HepG2 (cell line): ENCODE measurements around the gene PAQR6. TPM values are rescaled to one million over a fixed set of nuclear protein-coding genes. Genes with fewer than 3 reads are reported as not detected.
A peak's percentile ranks its signal among the peaks of the same experiment; 100 is the strongest.

Source experiments
- ATF2 ChIP-seq: sonication (generic); formaldehyde crosslinking; IDR thresholded peaks from 2 replicates; pipeline ENCODE4 v1.4.0; 2020; ENCODE audit warnings: missing genetic modification reagents
- HNRNPK ChIP-seq: fragments of 200-400 bp; formaldehyde crosslinking; IDR thresholded peaks from 2 replicates; pipeline ENCODE4 v1.6.1; 2018; ENCODE audit warnings: low read length, low read depth, moderate library complexity, mild to moderate bottlenecking; ENCODE audit not compliant: poor library complexity, severe bottlenecking
- KMT2A ChIP-seq: sonication (generic); formaldehyde crosslinking; IDR thresholded peaks from 2 replicates; pipeline ENCODE4 v1.4.0; 2020; ENCODE audit warnings: missing genetic modification reagents
- LRRFIP1 ChIP-seq: sonication (generic); formaldehyde crosslinking; conservative IDR thresholded peaks from 2 replicates; pipeline ENCODE4 v1.4.0; 2020; ENCODE audit warnings: missing genetic modification reagents
- MTA1 ChIP-seq: sonication (generic); formaldehyde crosslinking; IDR thresholded peaks from 2 replicates; pipeline ENCODE4 v1.4.0; 2020; ENCODE audit warnings: missing genetic modification reagents, mild to moderate bottlenecking, borderline replicate concordance
- NPAS2 ChIP-seq: sonication (generic); formaldehyde crosslinking; IDR thresholded peaks from 2 replicates; pipeline ENCODE4 v1.8.0; 2022; ENCODE audit warnings: mild to moderate bottlenecking, missing genetic modification reagents, borderline replicate concordance
- NR2F6 ChIP-seq, 2 experiments: IDR thresholded peaks; 2 replicates each; pipeline ENCODE4 v1.6.1; 2016; ENCODE audit warnings: antibody characterized with exemption in 1 of 2, mild to moderate bottlenecking in 1 of 2
- POLR2G ChIP-seq: fragments of 200-400 bp; formaldehyde crosslinking; IDR thresholded peaks from 2 replicates; pipeline ENCODE4 v1.6.1; 2018; ENCODE audit warnings: mild to moderate bottlenecking, low read depth, low read length, moderate library complexity
- SP4 ChIP-seq: sonication (generic); formaldehyde crosslinking; IDR thresholded peaks from 2 replicates; pipeline ENCODE4 v1.8.1; 2023; ENCODE audit warnings: mild to moderate bottlenecking, missing genetic modification reagents
- SP5 ChIP-seq: IDR thresholded peaks from 2 replicates; pipeline ENCODE4 v1.6.1; 2016; ENCODE audit warnings: low read depth, borderline replicate concordance
- SYNCRIP ChIP-seq: fragments of 200-400 bp; formaldehyde crosslinking; IDR thresholded peaks from 2 replicates; pipeline ENCODE4 v1.6.1; 2018; ENCODE audit warnings: mild to moderate bottlenecking, low read depth, low read length; ENCODE audit not compliant: insufficient read depth
- TP53 ChIP-seq: sonication (generic); formaldehyde crosslinking; conservative IDR thresholded peaks from 2 replicates; pipeline ENCODE4 v1.4.0; 2020; ENCODE audit warnings: missing genetic modification reagents
- ZBTB43 ChIP-seq: sonication (generic); formaldehyde crosslinking; conservative IDR thresholded peaks from 2 replicates; pipeline ENCODE4 v1.4.0; 2020; ENCODE audit warnings: missing genetic modification reagents
- ZC3H13 ChIP-seq: sonication (generic); formaldehyde crosslinking; IDR thresholded peaks from 2 replicates; pipeline ENCODE4 v1.8.1; 2023; ENCODE audit warnings: mild to moderate bottlenecking, missing genetic modification reagents, moderate library complexity
- ZFP91 ChIP-seq: sonication (generic); formaldehyde crosslinking; IDR thresholded peaks from 2 replicates; pipeline ENCODE4 v1.9.0; 2022; ENCODE audit warnings: missing genetic modification reagents, mild to moderate bottlenecking, borderline replicate concordance
- ZNF282 ChIP-seq: fragments of 450-650 bp; IDR thresholded peaks from 2 replicates; pipeline ENCODE4 v1.6.1; 2018; ENCODE audit not compliant: partially characterized antibody
- ZNF317 ChIP-seq: sonication (generic); formaldehyde crosslinking; IDR thresholded peaks from 2 replicates; pipeline ENCODE4 v1.5.0; 2020; ENCODE audit warnings: mild to moderate bottlenecking, missing genetic modification reagents
- ZNF558 ChIP-seq: sonication (generic); formaldehyde crosslinking; IDR thresholded peaks from 2 replicates; pipeline ENCODE4 v1.9.0; 2022; ENCODE audit warnings: mild to moderate bottlenecking, missing genetic modification reagents, borderline replicate concordance
- ZNF672 ChIP-seq: sonication (generic); formaldehyde crosslinking; IDR thresholded peaks from 2 replicates; pipeline ENCODE4 v1.8.1; 2022; ENCODE audit warnings: missing genetic modification reagents
- ZNF674 ChIP-seq: sonication (generic); formaldehyde crosslinking; IDR thresholded peaks from 2 replicates; pipeline ENCODE4 v1.5.0; 2020; ENCODE audit warnings: low read depth, mild to moderate bottlenecking, missing genetic modification reagents
- ZNF709 ChIP-seq: sonication (generic); formaldehyde crosslinking; IDR thresholded peaks from 2 replicates; pipeline ENCODE4 v1.5.0; 2020; ENCODE audit warnings: mild to moderate bottlenecking, missing genetic modification reagents
- ZSCAN9 ChIP-seq: IDR thresholded peaks from 2 replicates; pipeline ENCODE4 v1.6.1; 2016; ENCODE audit warnings: borderline replicate concordance
- polyA plus RNA-seq, 8 experiments: library from polyadenylated mRNA; depleted of rRNA in 3 of 8; stranded (reverse) in 7 of 8; unstranded in 1 of 8; fragments of >200 nt; fragmentation: Illumina TruSeq in 4 of 8; extraction: Trizol in 4 of 8; gene quantifications; 2 replicates each; pipeline versions ENCODE4 v1.2.1 to v1.2.3, GENCODE V29; 2011 to 2016; ENCODE audit warnings: low read depth in 4 of 8, missing spikeins in 1 of 8, mixed read lengths in 1 of 8; ENCODE audit not compliant: insufficient read depth in 1 of 8
- total RNA-seq, 5 experiments: library from RNA; depleted of rRNA; stranded (reverse); fragments of >200 nt; fragmentation: Illumina TruSeq; extraction: Trizol; gene quantifications; 2 replicates each; pipeline ENCODE4 v1.2.3, GENCODE V29; 2016; ENCODE audit warnings: low read depth in 1 of 5

Gene PAQR6
- total and polyA plus RNA-seq, 2 of the 13 experiments (the other 11 are each of a cell fraction or from before 2014, with no cell fraction given): 0.82 to 1.4 TPM

- TF ChIP-seq LRRFIP1 (CRISPR knock-in tag) (no peak), ZC3H13 (CRISPR knock-in tag) (no peak), ZNF674 (CRISPR knock-in tag) (no peak), TP53 (CRISPR knock-in tag) (no peak), KMT2A (CRISPR knock-in tag) (peak; percentile 56; the same call in 1 of the 2 replicates), ZBTB43 (CRISPR knock-in tag) (no peak), ZNF282 (no peak), HNRNPK (no peak), NPAS2 (CRISPR knock-in tag) (no peak), ZNF709 (CRISPR knock-in tag) (no peak), ZFP91 (CRISPR knock-in tag) (peak; percentile 54; the same call in 1 of the 2 replicates), ATF2 (CRISPR knock-in tag) (0 out of 2 replicates have a peak, but pooled peaks have one; percentile 12), NR2F6 (IDR thresholded peaks at IDR 0.05) (no peak), NR2F6 (CRISPR knock-in tag; IDR thresholded peaks at IDR 0.05) (no peak), ZSCAN9 (CRISPR knock-in tag) (no peak), SP5 (CRISPR knock-in tag) (no peak), MTA1 (no peak), ZNF672 (CRISPR knock-in tag) (no peak), ZNF317 (CRISPR knock-in tag) (no peak), ZNF558 (CRISPR knock-in tag) (no peak), SYNCRIP (no peak), POLR2G (peak; percentile 80), SP4 (CRISPR knock-in tag) (peak; percentile 92)
Observed at GRCh38 chr1:156193488-156194299, 54.2 kb downstream of the PAQR6 start, which contains the start of gene SLC25A44 (continued).
